HCT116 (cell line): ENCODE results near the gene VAMP7.
A peak's percentile ranks its signal among the peaks of the same experiment; 100 is the strongest.
"Not testable (repeated sequence)": the region's sequence is repeated elsewhere in the genome, so short reads cannot be mapped to it uniquely, and the experiment has no call there.

Experiments
- CEBPB ChIP-seq: IDR thresholded peaks from 2 replicates; pipeline ENCODE4 v1.6.1; 2012; ENCODE audit warnings: low read depth
- CTCF ChIP-seq, 3 experiments: fragments of 200-600 bp in 1 of 3; sonication (generic) in 1 of 3; IDR thresholded peaks in 2 of 3; conservative IDR thresholded peaks in 1 of 3; 2 replicates each; pipeline ENCODE4 v1.5.1; 2012 to 2017; ENCODE audit warnings: low read depth in 2 of 3, low read length in 2 of 3, antibody characterized with exemption in 1 of 3, borderline replicate concordance in 1 of 3, control low read depth in 1 of 3, mild to moderate bottlenecking in 1 of 3, mixed read lengths in 1 of 3, mixed run types in 1 of 3, moderate library complexity in 1 of 3; ENCODE audit not compliant: insufficient read depth in 1 of 3
- EZH2 ChIP-seq: fragments of 200-600 bp; sonication (generic); IDR thresholded peaks from 2 replicates; pipeline ENCODE4 v1.6.1; 2017; ENCODE audit warnings: antibody characterized with exemption, mixed run types
- JUND ChIP-seq: IDR thresholded peaks from 2 replicates; pipeline ENCODE4 v1.6.1; 2012
- MAX ChIP-seq: IDR thresholded peaks from 2 replicates; pipeline ENCODE4 v1.6.1; 2012
- POLR2A ChIP-seq: IDR thresholded peaks from 2 replicates; pipeline ENCODE4 v1.7.0; 2011; ENCODE audit warnings: borderline replicate concordance; ENCODE audit not compliant: insufficient read depth, insufficient read length; ENCODE audit errors: extremely low read depth
- POLR2AphosphoS5 ChIP-seq: IDR thresholded peaks from 2 replicates; pipeline ENCODE4 v1.6.1; 2011; ENCODE audit warnings: mild to moderate bottlenecking, low read depth, low read length, moderate library complexity
- RAD21 ChIP-seq: IDR thresholded peaks from 2 replicates; pipeline ENCODE4 v1.6.1; 2012; ENCODE audit warnings: low read depth, mild to moderate bottlenecking
- REST ChIP-seq: IDR thresholded peaks from 2 replicates; pipeline ENCODE4 v1.6.1; 2012; ENCODE audit warnings: low read depth
- SIN3A ChIP-seq: IDR thresholded peaks from 2 replicates; pipeline ENCODE4 v1.6.1; 2012; ENCODE audit warnings: low read depth
- TCF7L2 ChIP-seq: IDR thresholded peaks from 2 replicates; pipeline ENCODE4 v1.7.0; 2011; ENCODE audit warnings: borderline replicate concordance, inconsistent platforms; ENCODE audit not compliant: insufficient read depth, insufficient read length; ENCODE audit errors: extremely low read depth
- YY1 ChIP-seq: IDR thresholded peaks from 2 replicates; pipeline ENCODE4 v1.6.1; 2011; ENCODE audit warnings: low read length, low read depth, moderate library complexity, mild to moderate bottlenecking; ENCODE audit not compliant: insufficient replicate concordance; ENCODE audit errors: extremely low read depth
- ZBTB33 ChIP-seq: IDR thresholded peaks from 2 replicates; pipeline ENCODE4 v1.6.1; 2011; ENCODE audit warnings: mild to moderate bottlenecking, low read length, moderate library complexity; ENCODE audit not compliant: insufficient replicate concordance; ENCODE audit errors: extremely low read depth

- TF ChIP-seq CTCF (IDR thresholded peaks at IDR 0.05 in 2 of 3, conservative IDR thresholded peaks at IDR 0.05 in 1 of 3; ENCODE audit: borderline replicate concordance in 1 of 3, insufficient read depth in 1 of 3, low read depth in 2 of 3, low read length in 2 of 3), result peak; percentile 11 to 35 (median 18); a peak in 4 of 6 replicates
- not testable (repeated sequence) for TF ChIP-seq YY1, TCF7L2, POLR2AphosphoS5, CEBPB, EZH2, POLR2A, MAX, ZBTB33, JUND, SIN3A, REST
- TF ChIP-seq RAD21, result peak; percentile 24; the same call in 1 of the 2 replicates
These were observed 90.5 kb downstream of the VAMP7 start for GRCh38 chrX:155971658-155972057.
